SK-N-SH (cell line): ENCODE results near the gene CNNM1.

Experiments used
- EP300 ChIP-seq, 2 experiments: IDR thresholded peaks; 2 replicates each; pipeline versions ENCODE4 v1.4.0 to v1.6.1; 2012; ENCODE audit warnings: borderline replicate concordance in 1 of 2, low read depth in 1 of 2, low read length in 1 of 2
- FOXJ3 ChIP-seq: sonication (generic); formaldehyde crosslinking; IDR thresholded peaks from 2 replicates; pipeline ENCODE4 v1.5.1; 2020; ENCODE audit warnings: mild to moderate bottlenecking, missing genetic modification reagents
- JUND ChIP-seq: IDR thresholded peaks from 2 replicates; pipeline ENCODE4 v1.4.0; 2012
- MXI1 ChIP-seq: IDR thresholded peaks from 2 replicates; pipeline ENCODE4 v1.6.1; 2012; ENCODE audit warnings: mild to moderate bottlenecking, low read depth, low read length, improper control_type of control experiment
- POLR2AphosphoS5 ChIP-seq: IDR thresholded peaks from 2 replicates; pipeline ENCODE4 v1.6.1; 2012; ENCODE audit warnings: low read depth, low read length
- RAD21 ChIP-seq: IDR thresholded peaks from 2 replicates; pipeline ENCODE4 v1.6.1; 2012; ENCODE audit warnings: mild to moderate bottlenecking, low read length
- RCOR1 ChIP-seq: fragments of 150-350 bp; IDR thresholded peaks from 2 replicates; pipeline ENCODE4 v1.6.1; 2017; ENCODE audit warnings: antibody characterized with exemption, low read length
- SMC3 ChIP-seq: IDR thresholded peaks from 2 replicates; pipeline ENCODE4 v1.6.1; 2012; ENCODE audit warnings: low read depth, low read length, improper control_type of control experiment
- TEAD4 ChIP-seq: IDR thresholded peaks from 2 replicates; pipeline ENCODE4 v1.4.0; 2012; ENCODE audit warnings: mild to moderate bottlenecking, borderline replicate concordance; ENCODE audit not compliant: insufficient read depth
- TF ChIP-seq, protein P1 (sequence below): fragments of 200-600 bp; sonication (generic); IDR thresholded peaks from 2 replicates; pipeline ENCODE4 v1.6.1; 2017; ENCODE audit warnings: antibody characterized with exemption, mild to moderate bottlenecking, moderate library complexity
- TF ChIP-seq, protein P2 (sequence below): IDR thresholded peaks from 2 replicates; pipeline ENCODE4 v1.4.0; 2012; ENCODE audit warnings: low read depth, borderline replicate concordance
- TF ChIP-seq, protein P3 (sequence below): IDR thresholded peaks from 2 replicates; pipeline ENCODE4; 2012

DNA sequence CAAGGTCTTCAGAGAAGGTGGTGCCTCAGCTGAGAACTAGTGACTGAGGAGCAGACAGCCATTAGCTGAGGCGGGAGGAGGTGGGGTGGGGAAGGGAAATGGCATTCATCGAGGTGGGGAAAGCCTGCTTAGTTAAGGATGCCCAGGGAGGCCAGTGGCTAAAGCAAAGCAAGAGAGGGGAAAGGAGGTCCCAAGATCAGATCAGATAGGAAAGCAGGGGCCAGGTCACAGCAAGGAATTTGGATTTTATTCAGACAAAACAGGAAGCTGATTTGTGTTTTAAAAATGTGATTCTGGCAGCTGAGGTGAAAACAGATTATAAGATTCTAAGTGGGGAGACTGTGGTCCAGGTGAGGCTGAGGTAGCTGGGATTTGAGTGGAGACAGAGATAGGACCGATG is 45.8 kb downstream of the CNNM1 start:
- TF ChIP-seq FOXJ3 (CRISPR knock-in tag) (no peak), POLR2AphosphoS5 (no peak), MXI1 (no peak), RAD21 (no peak), JUND (no peak), RCOR1 (no peak), EP300 (IDR thresholded peaks at IDR 0.05; ENCODE audit: borderline replicate concordance in 1 of 2, low read depth in 1 of 2, low read length in 1 of 2) (no peak), SMC3 (no peak), TEAD4 (no peak)
- TF ChIP-seq, protein P1, sequence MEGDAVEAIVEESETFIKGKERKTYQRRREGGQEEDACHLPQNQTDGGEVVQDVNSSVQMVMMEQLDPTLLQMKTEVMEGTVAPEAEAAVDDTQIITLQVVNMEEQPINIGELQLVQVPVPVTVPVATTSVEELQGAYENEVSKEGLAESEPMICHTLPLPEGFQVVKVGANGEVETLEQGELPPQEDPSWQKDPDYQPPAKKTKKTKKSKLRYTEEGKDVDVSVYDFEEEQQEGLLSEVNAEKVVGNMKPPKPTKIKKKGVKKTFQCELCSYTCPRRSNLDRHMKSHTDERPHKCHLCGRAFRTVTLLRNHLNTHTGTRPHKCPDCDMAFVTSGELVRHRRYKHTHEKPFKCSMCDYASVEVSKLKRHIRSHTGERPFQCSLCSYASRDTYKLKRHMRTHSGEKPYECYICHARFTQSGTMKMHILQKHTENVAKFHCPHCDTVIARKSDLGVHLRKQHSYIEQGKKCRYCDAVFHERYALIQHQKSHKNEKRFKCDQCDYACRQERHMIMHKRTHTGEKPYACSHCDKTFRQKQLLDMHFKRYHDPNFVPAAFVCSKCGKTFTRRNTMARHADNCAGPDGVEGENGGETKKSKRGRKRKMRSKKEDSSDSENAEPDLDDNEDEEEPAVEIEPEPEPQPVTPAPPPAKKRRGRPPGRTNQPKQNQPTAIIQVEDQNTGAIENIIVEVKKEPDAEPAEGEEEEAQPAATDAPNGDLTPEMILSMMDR = no peak
- TF ChIP-seq, protein P2, sequence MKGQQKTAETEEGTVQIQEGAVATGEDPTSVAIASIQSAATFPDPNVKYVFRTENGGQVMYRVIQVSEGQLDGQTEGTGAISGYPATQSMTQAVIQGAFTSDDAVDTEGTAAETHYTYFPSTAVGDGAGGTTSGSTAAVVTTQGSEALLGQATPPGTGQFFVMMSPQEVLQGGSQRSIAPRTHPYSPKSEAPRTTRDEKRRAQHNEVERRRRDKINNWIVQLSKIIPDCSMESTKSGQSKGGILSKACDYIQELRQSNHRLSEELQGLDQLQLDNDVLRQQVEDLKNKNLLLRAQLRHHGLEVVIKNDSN = no peak
- TF ChIP-seq, protein P3, sequence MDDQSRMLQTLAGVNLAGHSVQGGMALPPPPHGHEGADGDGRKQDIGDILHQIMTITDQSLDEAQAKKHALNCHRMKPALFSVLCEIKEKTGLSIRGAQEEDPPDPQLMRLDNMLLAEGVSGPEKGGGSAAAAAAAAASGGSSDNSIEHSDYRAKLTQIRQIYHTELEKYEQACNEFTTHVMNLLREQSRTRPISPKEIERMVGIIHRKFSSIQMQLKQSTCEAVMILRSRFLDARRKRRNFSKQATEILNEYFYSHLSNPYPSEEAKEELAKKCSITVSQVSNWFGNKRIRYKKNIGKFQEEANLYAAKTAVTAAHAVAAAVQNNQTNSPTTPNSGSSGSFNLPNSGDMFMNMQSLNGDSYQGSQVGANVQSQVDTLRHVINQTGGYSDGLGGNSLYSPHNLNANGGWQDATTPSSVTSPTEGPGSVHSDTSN = no peak
